DND-41 (cell line): ENCODE data around the gene SUPT6H.

Experiments
- ATAC-seq: fragments of 200-7000 bp; cut with Tn5 transposase; 3 replicates; pipeline ENCODE4 v1.9.1; 2021; ENCODE audit warnings: low read depth; ENCODE audit not compliant: insufficient read depth
- DNase-seq: peaks from one replicate; pipeline ENCODE4 v3.0.0-alpha.2; 2020
- H2AFZ ChIP-seq: 2 replicates; pipeline ENCODE4 v1.6.0; 2012; ENCODE audit warnings: low read depth, low read length
- H3K27ac ChIP-seq: 2 replicates; pipeline ENCODE4 v1.5.1; 2012; ENCODE audit warnings: low read length, inconsistent platforms
- H3K27me3 ChIP-seq: fragments of 200-600 bp; sonication (generic); 2 replicates; pipeline ENCODE4 v1.6.0; 2012; ENCODE audit warnings: low read length, mild to moderate bottlenecking, inconsistent platforms; ENCODE audit not compliant: insufficient read depth, poor library complexity
- H3K36me3 ChIP-seq: 2 replicates; pipeline ENCODE4 v1.5.1; 2012; ENCODE audit warnings: low read length, inconsistent platforms; ENCODE audit not compliant: insufficient read depth
- H3K4me1 ChIP-seq: 2 replicates; pipeline ENCODE4 v1.5.1; 2012; ENCODE audit warnings: mild to moderate bottlenecking, low read length; ENCODE audit not compliant: insufficient read depth
- H3K4me2 ChIP-seq: 2 replicates; pipeline ENCODE4 v1.6.0; 2012; ENCODE audit warnings: mild to moderate bottlenecking, moderate library complexity, low read length, inconsistent platforms; ENCODE audit not compliant: insufficient read depth
- H3K4me3 ChIP-seq, 2 experiments: fragments of 200-600 bp in 1 of 2; shearing (Covaris generic) in 1 of 2; 2 replicates each; pipeline ENCODE4 v1.5.1; 2012 to 2016; ENCODE audit warnings: inconsistent platforms in 2 of 2, low read length in 2 of 2, mild to moderate bottlenecking in 2 of 2, low read depth in 1 of 2, moderate library complexity in 1 of 2
- H3K79me2 ChIP-seq: 2 replicates; pipeline ENCODE4 v1.6.0; 2012; ENCODE audit warnings: low read length, inconsistent platforms; ENCODE audit not compliant: insufficient read depth
- H3K9ac ChIP-seq: 2 replicates; pipeline ENCODE4 v1.6.0; 2012; ENCODE audit warnings: low read depth, mild to moderate bottlenecking, inconsistent platforms, low read length, moderate library complexity
- H3K9me3 ChIP-seq: 2 replicates; pipeline ENCODE4 v1.5.1; 2012; ENCODE audit warnings: low read length, moderate library complexity, mild to moderate bottlenecking, inconsistent platforms; ENCODE audit not compliant: insufficient read depth, severe bottlenecking
- H4K20me1 ChIP-seq: 2 replicates; pipeline ENCODE4 v1.6.0; 2012; ENCODE audit warnings: low read length; ENCODE audit not compliant: insufficient read depth
- EZH2 ChIP-seq: IDR thresholded peaks from 3 replicates; pipeline ENCODE4 v1.6.1; 2012; ENCODE audit warnings: borderline replicate concordance, low read depth, mild to moderate bottlenecking, moderate library complexity, low read length, inconsistent platforms; ENCODE audit not compliant: severe bottlenecking
- TF ChIP-seq, protein P1 (sequence below): IDR thresholded peaks from 2 replicates; pipeline ENCODE4 v1.5.1; 2012; ENCODE audit warnings: borderline replicate concordance, low read length, moderate library complexity, mild to moderate bottlenecking; ENCODE audit not compliant: poor library complexity, severe bottlenecking; ENCODE audit errors: extremely low read depth

Gene SUPT6H

DNA sequence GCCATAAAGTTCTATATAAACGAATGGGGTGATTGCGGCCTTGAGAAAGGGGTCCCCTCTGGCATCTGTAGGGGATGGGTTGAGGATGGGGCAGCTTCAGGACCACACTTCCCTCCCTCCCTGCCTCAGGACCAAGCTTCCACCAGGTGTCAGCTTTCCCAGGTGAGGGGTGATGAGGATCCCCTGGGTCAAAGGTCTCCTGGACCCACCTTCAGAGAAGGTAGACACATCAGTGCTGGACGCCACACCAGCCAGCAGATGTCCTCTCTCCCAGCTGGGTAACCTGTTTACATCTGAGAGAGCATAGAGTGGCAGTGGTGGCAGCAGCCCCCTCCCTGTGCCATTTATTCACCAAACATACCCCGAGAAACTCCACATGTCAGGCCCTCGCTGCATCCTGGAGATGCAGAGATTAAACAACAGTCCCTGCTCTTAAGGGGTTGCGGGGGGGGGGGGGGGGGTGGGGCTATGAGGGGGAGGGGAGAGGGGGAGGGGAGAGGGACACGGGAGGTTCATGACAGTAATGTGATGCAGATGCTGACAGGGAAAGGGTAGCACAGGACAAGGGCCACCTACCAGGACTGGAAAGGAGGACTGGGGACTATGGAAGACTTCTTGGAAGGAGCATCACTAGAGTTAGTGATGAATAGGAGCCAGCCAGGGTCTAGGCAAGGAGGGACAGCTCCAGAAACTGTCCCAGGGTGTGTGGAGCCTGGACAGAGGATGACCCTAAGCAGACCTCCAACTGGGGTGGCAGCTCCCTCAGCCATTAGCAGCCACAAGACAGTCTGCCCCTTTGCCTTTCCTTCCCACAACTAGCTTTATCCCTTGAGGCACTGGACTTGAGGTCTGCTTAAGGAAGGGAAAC is 44.7 kb downstream of the SUPT6H start:
- H3K4me2 ChIP-seq, result no peak overlapping the region
- peaks cover 14% of the 10 kb centered on the region for H3K4me1 ChIP-seq
- H2AFZ ChIP-seq, result no peak overlapping the region
- no peak overlapping the region for H3K27ac ChIP-seq
- no peaks in the 10 kb centered on the region for H3K9me3 ChIP-seq
- H3K9ac ChIP-seq, result no peak overlapping the region
- DNase-seq (no peak), ATAC-seq (no peak)
- no peak overlapping the region for H3K4me3 ChIP-seq
- TF ChIP-seq, protein P1, sequence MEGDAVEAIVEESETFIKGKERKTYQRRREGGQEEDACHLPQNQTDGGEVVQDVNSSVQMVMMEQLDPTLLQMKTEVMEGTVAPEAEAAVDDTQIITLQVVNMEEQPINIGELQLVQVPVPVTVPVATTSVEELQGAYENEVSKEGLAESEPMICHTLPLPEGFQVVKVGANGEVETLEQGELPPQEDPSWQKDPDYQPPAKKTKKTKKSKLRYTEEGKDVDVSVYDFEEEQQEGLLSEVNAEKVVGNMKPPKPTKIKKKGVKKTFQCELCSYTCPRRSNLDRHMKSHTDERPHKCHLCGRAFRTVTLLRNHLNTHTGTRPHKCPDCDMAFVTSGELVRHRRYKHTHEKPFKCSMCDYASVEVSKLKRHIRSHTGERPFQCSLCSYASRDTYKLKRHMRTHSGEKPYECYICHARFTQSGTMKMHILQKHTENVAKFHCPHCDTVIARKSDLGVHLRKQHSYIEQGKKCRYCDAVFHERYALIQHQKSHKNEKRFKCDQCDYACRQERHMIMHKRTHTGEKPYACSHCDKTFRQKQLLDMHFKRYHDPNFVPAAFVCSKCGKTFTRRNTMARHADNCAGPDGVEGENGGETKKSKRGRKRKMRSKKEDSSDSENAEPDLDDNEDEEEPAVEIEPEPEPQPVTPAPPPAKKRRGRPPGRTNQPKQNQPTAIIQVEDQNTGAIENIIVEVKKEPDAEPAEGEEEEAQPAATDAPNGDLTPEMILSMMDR, result no peak
- TF ChIP-seq EZH2, result no peak
- H3K79me2 ChIP-seq, result peaks cover 10% of the 10 kb centered on the region
- 0 out of 2 replicates have a peak, but pooled peaks cover 4% of the 10 kb centered on the region for H4K20me1 ChIP-seq
- no peaks in the 10 kb centered on the region for H3K27me3 ChIP-seq
- H3K36me3 ChIP-seq, result peaks cover 30% of the 10 kb centered on the region

DNA sequence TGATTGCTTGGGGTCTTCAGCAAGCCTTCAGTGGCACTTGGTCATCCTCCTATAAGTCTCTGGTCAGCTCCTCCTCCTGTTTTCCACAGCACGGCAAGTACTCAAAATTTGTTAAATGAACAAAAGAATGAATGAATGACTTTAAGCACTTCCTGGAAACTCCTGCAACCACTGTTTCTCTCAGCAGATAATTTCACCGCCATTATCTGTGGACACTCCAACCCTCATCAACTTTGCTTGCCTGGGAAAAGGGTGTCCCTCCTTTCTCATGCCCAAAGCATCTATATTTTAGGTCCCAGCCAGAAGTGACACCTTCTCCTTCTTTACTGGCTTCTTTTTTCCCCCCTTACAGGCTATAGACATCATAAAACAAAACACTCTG is 45.3 kb downstream of the SUPT6H start:
- no peaks in the 10 kb centered on the region for H3K27me3 ChIP-seq
- no peak overlapping the region for H3K27ac ChIP-seq
- H3K4me1 ChIP-seq, result peaks cover 20% of the 10 kb centered on the region
- TF ChIP-seq, protein P1, result no peak
- TF ChIP-seq EZH2, result no peak
- H3K36me3 ChIP-seq, result peaks cover 23% of the 10 kb centered on the region
- H4K20me1 ChIP-seq, result 0 out of 2 replicates have a peak, but pooled peaks cover 4% of the 10 kb centered on the region
- ATAC-seq, result no peak
- H3K9me3 ChIP-seq, result no peaks in the 10 kb centered on the region
- peaks cover 10% of the 10 kb centered on the region for H3K79me2 ChIP-seq
- H3K9ac ChIP-seq, result no peak overlapping the region
- H3K4me3 ChIP-seq, result no peak overlapping the region
- DNase-seq, result no peak
- H3K4me2 ChIP-seq, result no peak overlapping the region
- H2AFZ ChIP-seq, result no peak overlapping the region

DNA sequence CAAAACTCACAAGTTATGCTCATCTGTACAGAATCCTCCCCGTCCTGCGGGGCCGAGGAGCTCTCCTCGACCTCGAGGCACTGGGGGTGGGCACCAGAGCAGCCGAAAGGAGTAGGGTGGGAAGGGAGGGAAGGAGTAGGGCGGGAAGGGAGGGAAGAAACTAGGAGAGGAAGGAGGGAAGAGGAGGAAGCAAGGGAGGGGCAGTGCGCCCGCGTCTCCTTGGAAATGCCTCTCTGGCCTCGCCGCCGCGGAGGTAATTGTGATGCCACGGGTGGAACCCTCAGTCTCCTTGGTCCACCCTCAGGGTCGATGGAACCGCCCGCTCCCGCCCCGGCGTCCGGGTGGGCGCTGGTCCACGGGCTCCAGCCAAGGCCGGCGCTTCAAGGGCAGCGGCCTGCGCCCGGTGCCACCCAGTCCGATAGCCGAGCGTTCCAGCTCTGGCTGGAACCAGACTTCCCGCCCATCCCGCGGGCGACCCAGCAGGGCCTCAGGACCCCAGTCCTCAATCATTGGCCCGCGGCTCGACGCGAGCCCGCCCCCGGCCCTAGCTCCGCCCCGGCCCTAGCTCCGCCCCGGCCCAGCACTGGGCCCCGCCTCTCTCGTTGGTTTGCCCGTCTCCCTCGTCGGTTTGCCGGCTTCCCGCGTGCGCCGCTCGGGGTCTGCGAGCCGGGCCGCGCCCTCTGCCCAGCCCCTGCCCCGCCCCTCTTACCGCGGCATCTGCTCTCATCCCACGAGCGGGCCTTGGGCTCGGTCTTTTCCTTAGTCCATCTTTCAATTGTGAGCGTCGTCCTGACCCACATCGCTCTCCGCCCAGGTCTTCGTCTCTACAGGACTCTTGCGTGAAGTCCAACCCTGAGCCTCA is 49.1 kb downstream of the SUPT6H start:
- peak overlapping the region; percentile 37 to 58; a peak in 3 of 4 replicates for H3K4me3 ChIP-seq
- no peaks in the 10 kb centered on the region for H3K9me3 ChIP-seq
- peak overlapping the region; percentile 83 for H2AFZ ChIP-seq
- H3K79me2 ChIP-seq, result peaks cover 10% of the 10 kb centered on the region
- H4K20me1 ChIP-seq, result no peaks in the 10 kb centered on the region
- peak overlapping the region; percentile 84 for H3K27ac ChIP-seq
- DNase-seq (peak; percentile 97), ATAC-seq (peak; percentile 89)
- H3K4me1 ChIP-seq, result peaks cover 28% of the 10 kb centered on the region
- peak overlapping the region; percentile 69 for H3K4me2 ChIP-seq
- H3K36me3 ChIP-seq, result peaks cover 4% of the 10 kb centered on the region; the same call in 1 of the 2 replicates
- TF ChIP-seq, protein P1, result no peak
- no peak for TF ChIP-seq EZH2
- peak overlapping the region; percentile 68 for H3K9ac ChIP-seq
- no peaks in the 10 kb centered on the region for H3K27me3 ChIP-seq
